ENCODE data around the gene GABARAP. TPM values are rescaled to one million over a fixed set of nuclear protein-coding genes. Genes with fewer than 3 reads are reported as not detected.

Gene GABARAP
- total and polyA plus RNA-seq, 2 of the 8 experiments (the other 6 are each of a cell fraction or from before 2014, with no cell fraction given) = 252 to 581 TPM

DNA sequence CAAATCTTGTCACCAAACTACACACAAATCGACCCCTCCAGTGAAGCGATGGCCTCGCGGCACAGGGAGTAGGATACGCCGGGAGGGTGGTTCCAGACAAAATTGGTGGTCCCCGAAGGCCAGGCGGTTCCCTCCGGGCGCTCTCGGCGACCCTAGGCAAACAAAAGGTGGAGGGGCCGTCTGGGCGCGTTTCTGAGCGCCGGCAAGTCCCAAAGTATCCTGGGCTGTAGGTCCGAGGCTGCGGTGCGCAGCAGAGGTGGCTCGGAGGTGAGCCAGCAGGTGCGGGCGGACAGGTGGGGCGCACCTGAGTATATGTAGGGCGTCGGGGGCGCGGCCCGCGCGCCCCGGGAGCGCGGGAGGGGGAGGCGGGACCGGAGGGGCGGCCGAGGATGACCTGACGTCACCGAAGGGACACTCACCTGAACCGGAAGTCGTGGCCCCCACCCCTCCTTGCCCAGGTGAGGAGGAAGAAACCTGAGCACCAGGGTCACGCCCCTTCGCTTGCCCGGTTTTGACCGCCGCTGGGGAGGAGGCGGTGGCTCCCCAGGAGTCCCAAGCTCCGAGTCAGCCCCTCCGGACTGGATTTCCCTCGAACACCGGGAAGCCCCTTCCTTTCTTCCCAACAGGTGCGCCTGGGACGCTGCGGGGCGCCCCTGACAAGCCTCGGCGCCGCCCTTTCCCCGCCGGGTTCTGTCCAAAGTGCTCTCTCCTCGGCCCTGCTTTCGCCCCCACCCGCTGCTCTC is 20.1 kb upstream of the GABARAP start, which contains the start of gene CLDN7 (continued):
- 0 out of 3 replicates have a peak, but pooled peaks of 1 of the 2 experiments have one; percentile 42 for TF ChIP-seq EP300 (IDR thresholded peaks at IDR 0.05; ENCODE audit: borderline replicate concordance in 1 of 2, low read depth in 2 of 2, low read length in 2 of 2)
- peak; percentile 37 to 87; a peak in 3 of 4 replicates for TF ChIP-seq SIN3A (conservative IDR thresholded peaks at IDR 0.05 in 1 of 2, IDR thresholded peaks at IDR 0.05 in 1 of 2; ENCODE audit: low read depth in 1 of 2, low read length in 2 of 2)
- TF ChIP-seq CHD1 (IDR thresholded peaks at IDR 0.05; ENCODE audit: low read depth, low read length) = peak; percentile 60; the same call in 1 of the 2 replicates
- TF ChIP-seq POLR2AphosphoS5 (IDR thresholded peaks at IDR 0.05; ENCODE audit: low read depth, low read length) = peak; percentile 98
- TF ChIP-seq, protein P1, sequence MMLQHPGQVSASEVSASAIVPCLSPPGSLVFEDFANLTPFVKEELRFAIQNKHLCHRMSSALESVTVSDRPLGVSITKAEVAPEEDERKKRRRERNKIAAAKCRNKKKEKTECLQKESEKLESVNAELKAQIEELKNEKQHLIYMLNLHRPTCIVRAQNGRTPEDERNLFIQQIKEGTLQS (IDR thresholded peaks at IDR 0.05; ENCODE audit: insufficient read depth, low read depth, low read length) = no peak
- TF ChIP-seq CTBP2 (IDR thresholded peaks at IDR 0.05; ENCODE audit: borderline replicate concordance, insufficient read depth, insufficient read length, low read length) = no peak
- TF ChIP-seq CHD7 (IDR thresholded peaks at IDR 0.05; ENCODE audit: insufficient replicate concordance, low read length) = peak; percentile 34
- peak; percentile 88 for TF ChIP-seq SP1 (IDR thresholded peaks at IDR 0.05; ENCODE audit: low read depth, low read length)
